ENCODE results near the gene JAK1.

Gene JAK1

GRCh38 chr1:64839732-64840405 lies 126.5 kb downstream of the JAK1 start:
- H3K4me3 Mint-ChIP-seq: peak overlapping the region in 1 of 3 experiments; percentile 18
- H3K36me3 Mint-ChIP-seq (ENCODE audit: low read depth): peaks cover 66% of the 10 kb centered on the region
- no peaks in the 10 kb centered on the region for H3K27me3 Mint-ChIP-seq (ENCODE audit: low read depth)
- H3K27ac Mint-ChIP-seq: peak overlapping the region in 1 of 3 experiments; percentile 41
- no peak for TF ChIP-seq CTCF (IDR thresholded peaks at IDR 0.05; ENCODE audit: unreplicated experiment in 3 of 3)
- peaks cover 30% of the 10 kb centered on the region for H3K4me1 Mint-ChIP-seq
- H3K9me3 Mint-ChIP-seq: no peaks in the 10 kb centered on the region

GRCh38 chr1:64839261-64839660 lies 127.1 kb downstream of the JAK1 start:
- no peak for TF ChIP-seq CTCF (IDR thresholded peaks at IDR 0.05; ENCODE audit: unreplicated experiment in 3 of 3)
- peaks cover 64% of the 10 kb centered on the region for H3K36me3 Mint-ChIP-seq (ENCODE audit: low read depth)
- no peak overlapping the region for H3K4me3 Mint-ChIP-seq
- H3K9me3 Mint-ChIP-seq: no peaks in the 10 kb centered on the region
- H3K27me3 Mint-ChIP-seq (ENCODE audit: low read depth): no peaks in the 10 kb centered on the region
- H3K4me1 Mint-ChIP-seq: peaks cover 30% of the 10 kb centered on the region
- H3K27ac Mint-ChIP-seq: peak overlapping the region in 1 of 3 experiments; percentile 41

GRCh38 chr1:64838486-64838885 lies 127.9 kb downstream of the JAK1 start:
- no peak overlapping the region for H3K4me3 Mint-ChIP-seq
- no peak for TF ChIP-seq CTCF (IDR thresholded peaks at IDR 0.05; ENCODE audit: unreplicated experiment in 3 of 3)
- H3K9me3 Mint-ChIP-seq: no peaks in the 10 kb centered on the region
- H3K4me1 Mint-ChIP-seq: peaks cover 30% of the 10 kb centered on the region
- H3K27me3 Mint-ChIP-seq (ENCODE audit: low read depth): no peaks in the 10 kb centered on the region
- no peak overlapping the region for H3K27ac Mint-ChIP-seq
- peaks cover 65% of the 10 kb centered on the region for H3K36me3 Mint-ChIP-seq (ENCODE audit: low read depth)

GRCh38 chr1:64836802-64837201 lies 129.5 kb downstream of the JAK1 start:
- Mint-ChIP-seq H3K27me3 (ENCODE audit: low read depth) (no peaks in the 10 kb centered on the region), H3K27ac (no peak overlapping the region), H3K4me1 (peaks cover 30% of the 10 kb centered on the region), H3K4me3 (no peak overlapping the region), H3K36me3 (ENCODE audit: low read depth) (peaks cover 71% of the 10 kb centered on the region), H3K9me3 (no peaks in the 10 kb centered on the region)
- TF ChIP-seq CTCF (IDR thresholded peaks at IDR 0.05; ENCODE audit: unreplicated experiment in 3 of 3): no peak

- Mint-ChIP-seq H3K27me3 (ENCODE audit: low read depth) (no peaks in the 10 kb centered on the region), H3K4me3 (no peak overlapping the region), H3K36me3 (ENCODE audit: low read depth) (peaks cover 60% of the 10 kb centered on the region), H3K27ac (no peak overlapping the region), H3K4me1 (peaks cover 22% of the 10 kb centered on the region), H3K9me3 (no peaks in the 10 kb centered on the region)
- no peak for TF ChIP-seq CTCF (IDR thresholded peaks at IDR 0.05; ENCODE audit: unreplicated experiment in 3 of 3)
Measured at GRCh38 chr1:64834734-64835133, 131.6 kb downstream of the JAK1 start.

GRCh38 chr1:64830030-64830651 lies 136.2 kb downstream of the JAK1 start:
- Mint-ChIP-seq H3K27me3 (ENCODE audit: low read depth) (no peaks in the 10 kb centered on the region), H3K9me3 (no peaks in the 10 kb centered on the region), H3K4me1 (peaks cover 18% of the 10 kb centered on the region), H3K36me3 (ENCODE audit: low read depth) (peaks cover 33% of the 10 kb centered on the region), H3K4me3 (no peak overlapping the region), H3K27ac (no peak overlapping the region)
- TF ChIP-seq CTCF (IDR thresholded peaks at IDR 0.05; ENCODE audit: unreplicated experiment in 3 of 3): no peak
